ENCODE results near the gene TIGD1. TPM values are rescaled to one million over a fixed set of nuclear protein-coding genes. Genes with fewer than 3 reads are reported as not detected.

TIGD1 gene
- total RNA-seq, 1 experiment from 2014 or later = 14.9 TPM

- DNase-seq = no peak
- Mint-ChIP-seq H3K4me1 (ENCODE audit: low read depth, unreplicated experiment) (no peaks in the 10 kb centered on the region), H3K9me3 (ENCODE audit: low read depth, unreplicated experiment) (no peaks in the 10 kb centered on the region), H3K4me3 (ENCODE audit: low read depth, unreplicated experiment) (no peak overlapping the region), H3K27ac (ENCODE audit: unreplicated experiment) (no peak overlapping the region), H3K27me3 (ENCODE audit: unreplicated experiment) (peaks cover 63% of the 10 kb centered on the region), H3K36me3 (ENCODE audit: insufficient read depth, unreplicated experiment) (peaks cover 12% of the 10 kb centered on the region)
- no peak for TF ChIP-seq CTCF (IDR thresholded peaks at IDR 0.05; ENCODE audit: unreplicated experiment)
- BruUV-seq (replicated peaks) = no TSS peak
- CTCF ChIA-PET = no interaction called here
- intact Hi-C loops (cut with micrococcal nuclease; ENCODE audit: unreplicated experiment) = no loop called here
Measured at GRCh38 chr2:232537499-232537898, 12.9 kb downstream of the TIGD1 start.

GRCh38 chr2:232537079-232537478 lies 13.3 kb downstream of the TIGD1 start:
- no peak overlapping the region for H3K4me3 Mint-ChIP-seq (ENCODE audit: low read depth, unreplicated experiment)
- no peak overlapping the region for H3K27ac Mint-ChIP-seq (ENCODE audit: unreplicated experiment)
- no peaks in the 10 kb centered on the region for H3K4me1 Mint-ChIP-seq (ENCODE audit: low read depth, unreplicated experiment)
- intact Hi-C loops (cut with micrococcal nuclease; ENCODE audit: unreplicated experiment) = no loop called here
- H3K9me3 Mint-ChIP-seq (ENCODE audit: low read depth, unreplicated experiment) = no peaks in the 10 kb centered on the region
- no TSS peak for BruUV-seq (replicated peaks)
- DNase-seq = no peak
- peaks cover 12% of the 10 kb centered on the region for H3K36me3 Mint-ChIP-seq (ENCODE audit: insufficient read depth, unreplicated experiment)
- H3K27me3 Mint-ChIP-seq (ENCODE audit: unreplicated experiment) = peaks cover 63% of the 10 kb centered on the region
- CTCF ChIA-PET = no interaction called here
- TF ChIP-seq CTCF (IDR thresholded peaks at IDR 0.05; ENCODE audit: unreplicated experiment) = no peak

- H3K27me3 Mint-ChIP-seq (ENCODE audit: unreplicated experiment) = peaks cover 68% of the 10 kb centered on the region
- no peaks in the 10 kb centered on the region for H3K9me3 Mint-ChIP-seq (ENCODE audit: low read depth, unreplicated experiment)
- DNase-seq = no peak
- no peaks in the 10 kb centered on the region for H3K4me1 Mint-ChIP-seq (ENCODE audit: low read depth, unreplicated experiment)
- no peak overlapping the region for H3K27ac Mint-ChIP-seq (ENCODE audit: unreplicated experiment)
- no peak for TF ChIP-seq CTCF (IDR thresholded peaks at IDR 0.05; ENCODE audit: unreplicated experiment)
- intact Hi-C loops (cut with micrococcal nuclease; ENCODE audit: unreplicated experiment) = no loop called here
- H3K4me3 Mint-ChIP-seq (ENCODE audit: low read depth, unreplicated experiment) = no peak overlapping the region
- peaks cover 12% of the 10 kb centered on the region for H3K36me3 Mint-ChIP-seq (ENCODE audit: insufficient read depth, unreplicated experiment)
- CTCF ChIA-PET = no interaction called here
- BruUV-seq (replicated peaks) = no TSS peak
Measured at GRCh38 chr2:232535761-232536530, 14.4 kb downstream of the TIGD1 start.

GRCh38 chr2:232534940-232535651 lies 15.3 kb downstream of the TIGD1 start:
- BruUV-seq (replicated peaks) = no TSS peak
- intact Hi-C loops (cut with micrococcal nuclease; ENCODE audit: unreplicated experiment) = no loop called here
- DNase-seq = no peak
- Mint-ChIP-seq H3K4me1 (ENCODE audit: low read depth, unreplicated experiment) (no peaks in the 10 kb centered on the region), H3K36me3 (ENCODE audit: insufficient read depth, unreplicated experiment) (peaks cover 6% of the 10 kb centered on the region), H3K27me3 (ENCODE audit: unreplicated experiment) (peaks cover 76% of the 10 kb centered on the region), H3K4me3 (ENCODE audit: low read depth, unreplicated experiment) (no peak overlapping the region), H3K27ac (ENCODE audit: unreplicated experiment) (no peak overlapping the region), H3K9me3 (ENCODE audit: low read depth, unreplicated experiment) (no peaks in the 10 kb centered on the region)
- CTCF ChIA-PET = no interaction called here
- no peak for TF ChIP-seq CTCF (IDR thresholded peaks at IDR 0.05; ENCODE audit: unreplicated experiment)
